KOPT-K1 (cell line): ENCODE measurements around the gene LHFPL6.

Experiments used
- H3K27ac ChIP-seq: fragments of 200-600 bp; sonication (generic); 2 replicates; pipeline ENCODE4 v1.5.1; 2016; ENCODE audit warnings: antibody characterized with exemption, mild to moderate bottlenecking, low read depth, low read length; ENCODE audit not compliant: poor library complexity, severe bottlenecking
- H3K36me3 ChIP-seq: fragments of 200-600 bp; sonication (generic); 2 replicates; pipeline ENCODE4 v1.5.1; 2017; ENCODE audit warnings: antibody characterized with exemption, mild to moderate bottlenecking, low read length, moderate library complexity; ENCODE audit not compliant: insufficient read depth
- H3K9me3 ChIP-seq: fragments of 200-600 bp; sonication (generic); 2 replicates; pipeline ENCODE4 v1.5.1; 2017; ENCODE audit warnings: antibody characterized with exemption, low read length, mild to moderate bottlenecking; ENCODE audit not compliant: insufficient read depth, poor library complexity, severe bottlenecking

LHFPL6 gene

GRCh38 chr13:39602614-39603366 lies at the start of gene LHFPL6:
Gene LHFPL6, minus strand, starts transcription at chr13:39603193.
- Histone ChIP-seq H3K27ac (no peak within 1 kb of the TSS), H3K36me3 (no peaks in the 10 kb centered on the region), H3K9me3 (peaks cover 9% of the 10 kb centered on the region)

GRCh38 chr13:39646122-39646521 lies 43.1 kb upstream of the LHFPL6 start:
- Histone ChIP-seq H3K36me3 (no peaks in the 10 kb centered on the region), H3K27ac (no peak overlapping the region), H3K9me3 (no peaks in the 10 kb centered on the region)

- H3K36me3 ChIP-seq = no peaks in the 10 kb centered on the region
- no peak overlapping the region for H3K27ac ChIP-seq
- no peaks in the 10 kb centered on the region for H3K9me3 ChIP-seq
Measured at GRCh38 chr13:39641645-39642044, 38.7 kb upstream of the LHFPL6 start.

GRCh38 chr13:39637890-39638289 lies 34.9 kb upstream of the LHFPL6 start:
- Histone ChIP-seq H3K36me3 (no peaks in the 10 kb centered on the region), H3K27ac (no peak overlapping the region), H3K9me3 (no peaks in the 10 kb centered on the region)

GRCh38 chr13:39635564-39635963 lies 32.6 kb upstream of the LHFPL6 start:
- H3K36me3 ChIP-seq = no peaks in the 10 kb centered on the region
- H3K27ac ChIP-seq = no peak overlapping the region

GRCh38 chr13:39632994-39633393 lies 30.0 kb upstream of the LHFPL6 start:
- H3K36me3 ChIP-seq = no peaks in the 10 kb centered on the region
- no peak overlapping the region for H3K27ac ChIP-seq
- peaks cover 14% of the 10 kb centered on the region for H3K9me3 ChIP-seq

More at GRCh38 chr13:39635564-39635963, 32.6 kb upstream of the LHFPL6 start:
- peaks cover 14% of the 10 kb centered on the region for H3K9me3 ChIP-seq

- no peak overlapping the region for H3K27ac ChIP-seq
- H3K36me3 ChIP-seq = no peaks in the 10 kb centered on the region
- H3K9me3 ChIP-seq = peaks cover 14% of the 10 kb centered on the region
Measured at GRCh38 chr13:39631307-39631706, 28.3 kb upstream of the LHFPL6 start.

- Histone ChIP-seq H3K27ac (no peak overlapping the region), H3K9me3 (no peaks in the 10 kb centered on the region), H3K36me3 (no peaks in the 10 kb centered on the region)
Measured at GRCh38 chr13:39623466-39623865, 20.5 kb upstream of the LHFPL6 start.

- H3K9me3 ChIP-seq = no peaks in the 10 kb centered on the region
- no peaks in the 10 kb centered on the region for H3K36me3 ChIP-seq
Measured at GRCh38 chr13:39618561-39618960, 15.6 kb upstream of the LHFPL6 start.

GRCh38 chr13:39616087-39616694 lies 13.2 kb upstream of the LHFPL6 start:
- Histone ChIP-seq H3K9me3 (no peaks in the 10 kb centered on the region), H3K27ac (no peak overlapping the region), H3K36me3 (no peaks in the 10 kb centered on the region)

More at GRCh38 chr13:39618561-39618960, 15.6 kb upstream of the LHFPL6 start:
- no peak overlapping the region for H3K27ac ChIP-seq

GRCh38 chr13:39612023-39612637 lies 9.1 kb upstream of the LHFPL6 start:
- H3K36me3 ChIP-seq = no peaks in the 10 kb centered on the region
- no peak overlapping the region for H3K27ac ChIP-seq
- no peaks in the 10 kb centered on the region for H3K9me3 ChIP-seq

GRCh38 chr13:39607876-39608275 lies 4.9 kb upstream of the LHFPL6 start:
- Histone ChIP-seq H3K36me3 (no peaks in the 10 kb centered on the region), H3K27ac (no peak overlapping the region), H3K9me3 (peaks cover 1% of the 10 kb centered on the region)

- peaks cover 9% of the 10 kb centered on the region for H3K9me3 ChIP-seq
- H3K27ac ChIP-seq = no peak overlapping the region
- no peaks in the 10 kb centered on the region for H3K36me3 ChIP-seq
Measured at GRCh38 chr13:39605677-39606320, 2.8 kb upstream of the LHFPL6 start.

- peaks cover 9% of the 10 kb centered on the region for H3K9me3 ChIP-seq
- H3K27ac ChIP-seq = no peak overlapping the region
Measured at GRCh38 chr13:39604756-39605155, 1.8 kb upstream of the LHFPL6 start.

GRCh38 chr13:39603424-39603947 lies 493 bp upstream of the LHFPL6 start:
- H3K36me3 ChIP-seq = no peaks in the 10 kb centered on the region
- no peak overlapping the region for H3K27ac ChIP-seq
- H3K9me3 ChIP-seq = peaks cover 9% of the 10 kb centered on the region

More at GRCh38 chr13:39604756-39605155, 1.8 kb upstream of the LHFPL6 start:
- no peaks in the 10 kb centered on the region for H3K36me3 ChIP-seq
